Renal cortex interstitium (tissue), 11 donors: Measurements from ENCODE around the gene FAM13A. TPM values are rescaled to one million over a fixed set of nuclear protein-coding genes. Genes with fewer than 3 reads are reported as not detected.
"Not testable (repeated sequence)": the region's sequence is repeated elsewhere in the genome, so short reads cannot be mapped to it uniquely, and the experiment has no call there.

Source experiments
- DNase-seq, 11 donors: peaks; one replicate each; pipeline ENCODE4 v3.0.0-alpha.2; 2013; ENCODE audit warnings: low read depth in 9 of 11, low spot score in 4 of 11; ENCODE audit errors: extremely low read depth in 1 of 11
- polyA plus RNA-seq, 3 donors: library from polyadenylated mRNA; unstranded; fragments of 120-200 nt; gene quantifications; one replicate each; pipeline ENCODE4 v1.2.1, GENCODE V29; 2013; ENCODE audit not compliant: insufficient read length in 3 of 3

The FAM13A gene
- polyA plus RNA-seq, 3 donors, result 29.4 to 48.8 (median 33.1) TPM

GRCh38 chr4:89007338-89007939 is 49.5 kb downstream of the FAM13A start:
- no peak for DNase-seq

DNA sequence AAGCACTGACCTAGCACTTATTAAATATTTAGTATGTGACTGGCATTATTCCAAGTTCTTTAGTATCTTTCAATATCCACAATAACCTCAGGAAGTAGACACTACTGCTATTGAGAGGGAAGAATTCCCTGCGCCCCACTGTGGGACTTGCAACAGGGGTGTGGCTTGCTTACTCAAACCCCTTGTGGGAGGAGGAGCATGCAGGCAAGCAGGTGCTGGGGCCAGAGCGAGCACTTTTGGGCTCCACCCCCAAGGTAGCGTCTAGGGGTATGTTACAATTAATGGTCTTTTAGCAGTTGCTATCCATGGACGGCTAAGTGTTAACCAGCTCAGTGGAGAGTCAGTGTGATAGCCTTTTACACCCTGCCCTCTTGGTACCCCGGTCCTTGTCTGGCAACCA is 50.7 kb downstream of the FAM13A start:
- DNase-seq, result no peak

- not testable (repeated sequence) for DNase-seq
Measured at GRCh38 chr4:89005066-89005465, 51.9 kb downstream of the FAM13A start.

GRCh38 chr4:89001647-89002445 is 55.1 kb downstream of the FAM13A start:
- DNase-seq, result no peak

GRCh38 chr4:89000844-89001360 is 56.1 kb downstream of the FAM13A start:
- DNase-seq, result no peak

DNA sequence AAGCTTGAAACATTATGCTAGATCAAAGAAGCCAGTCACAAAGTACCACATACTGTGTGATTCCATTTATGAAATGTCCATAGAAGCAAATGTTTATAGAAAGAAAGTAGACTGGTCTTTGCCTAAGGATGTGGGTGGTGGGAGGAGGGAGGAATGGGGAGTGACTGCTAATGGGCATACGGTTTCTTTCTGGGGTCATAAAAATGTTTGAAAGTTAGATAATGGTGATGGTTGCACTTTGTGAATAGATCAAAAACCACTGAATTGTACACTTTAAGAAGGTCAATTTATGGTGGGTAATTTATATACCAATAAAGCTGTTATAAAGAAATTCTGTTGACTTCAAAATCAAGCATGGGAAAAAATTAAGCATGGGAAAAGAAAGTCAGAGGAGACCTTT is 56.6 kb downstream of the FAM13A start:
- no peak for DNase-seq

DNA sequence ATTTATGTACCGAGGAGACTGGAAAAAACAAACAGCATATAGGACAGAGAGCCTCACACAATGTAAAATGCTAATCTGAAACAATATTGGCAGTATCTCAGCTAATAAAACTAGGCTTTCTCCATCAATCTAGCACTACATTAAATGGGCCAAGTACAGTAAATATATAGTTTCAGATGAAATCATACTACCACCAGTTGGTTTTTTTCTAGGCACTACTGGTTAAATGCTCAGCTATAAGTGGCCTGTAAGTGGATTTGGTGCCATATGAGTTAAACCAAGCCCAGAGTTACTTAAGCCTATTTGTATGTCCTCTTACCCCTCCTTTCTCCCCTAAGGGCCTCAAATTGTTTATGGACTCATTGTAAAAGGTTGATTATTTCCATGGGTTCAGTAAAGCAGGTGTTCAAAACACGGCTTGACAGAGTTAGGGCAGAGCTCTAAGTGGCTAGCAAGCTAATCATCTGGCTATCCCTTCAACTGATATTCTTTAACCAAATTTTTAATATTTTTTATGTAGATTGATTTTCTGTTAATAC is 57.5 kb downstream of the FAM13A start:
- no peak for DNase-seq

GRCh38 chr4:88998891-88999290 is 58.1 kb downstream of the FAM13A start:
- DNase-seq, result no peak

GRCh38 chr4:88998001-88998400 is 59.0 kb downstream of the FAM13A start:
- DNase-seq, result no peak

GRCh38 chr4:88995874-88996273 is 61.1 kb downstream of the FAM13A start:
- DNase-seq, result no peak

DNA sequence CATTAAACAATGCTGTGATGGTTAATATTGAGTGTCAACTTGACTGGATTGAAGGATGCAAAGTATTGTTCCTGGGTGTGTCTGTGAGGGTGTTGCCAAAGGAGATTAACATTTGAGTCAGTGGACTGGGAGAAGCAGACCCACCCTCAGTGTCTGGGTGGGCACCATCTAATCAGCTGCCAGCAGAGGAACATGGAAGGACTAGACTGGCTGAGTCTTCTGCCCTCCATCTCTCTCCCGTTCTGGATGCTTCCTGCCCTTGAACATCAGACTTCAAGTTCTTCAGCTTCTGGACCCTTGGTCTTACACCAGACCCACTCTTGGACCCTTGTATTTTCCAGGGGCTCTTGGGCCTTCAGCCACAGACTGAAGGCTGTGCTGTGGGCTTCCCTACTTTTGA is 61.7 kb downstream of the FAM13A start:
- not testable (repeated sequence) for DNase-seq

- no peak for DNase-seq
Measured at GRCh38 chr4:88993246-88993645, 63.7 kb downstream of the FAM13A start.

GRCh38 chr4:88991746-88992145 is 65.2 kb downstream of the FAM13A start:
- DNase-seq, result no peak

GRCh38 chr4:88989990-88990389 is 67.0 kb downstream of the FAM13A start:
- DNase-seq, result no peak

DNA sequence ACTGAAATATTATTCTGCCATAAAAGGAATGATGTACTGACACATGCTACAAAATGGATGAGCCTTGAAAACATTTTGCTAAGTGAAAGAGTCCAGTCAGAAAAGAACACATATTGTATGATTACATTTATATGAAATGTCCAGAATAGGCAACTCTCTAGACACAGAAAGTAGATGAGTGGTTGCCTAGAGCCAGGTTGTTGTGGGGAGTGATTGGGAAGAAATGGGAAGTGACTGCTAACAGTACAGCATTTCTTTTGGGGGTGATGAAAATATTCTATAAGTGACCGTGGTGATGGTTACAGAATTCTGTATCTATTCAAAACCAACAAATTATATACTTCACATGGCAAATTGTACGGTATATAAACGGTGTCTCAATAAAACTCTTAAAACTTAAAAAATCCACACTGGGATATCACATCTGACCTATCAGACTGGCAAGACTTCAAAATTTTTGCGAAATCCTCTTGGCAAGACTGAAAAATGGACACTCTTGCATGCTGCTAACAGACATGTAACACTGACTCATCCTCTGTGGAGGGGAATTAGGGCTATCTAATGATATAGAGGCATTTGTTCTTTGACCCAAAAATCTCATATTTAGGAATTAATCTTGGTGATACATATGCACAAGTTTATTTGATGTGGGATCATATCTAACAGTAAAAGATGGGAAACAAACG is 71.8 kb downstream of the FAM13A start:
- no peak for DNase-seq

GRCh38 chr4:88982757-88983156 is 74.2 kb downstream of the FAM13A start:
- no peak for DNase-seq

GRCh38 chr4:88981993-88982392 is 75.0 kb downstream of the FAM13A start:
- DNase-seq, result no peak

GRCh38 chr4:88981556-88981955 is 75.4 kb downstream of the FAM13A start:
- DNase-seq, result no peak

GRCh38 chr4:88979276-88979675 is 77.7 kb downstream of the FAM13A start:
- DNase-seq, result no peak

- DNase-seq, result no peak
Measured at GRCh38 chr4:88976775-88977035, 80.3 kb downstream of the FAM13A start.
